Thyroid gland (tissue), 4 donors: ENCODE data around the gene ZNF224.

Source experiments
- CTCF ChIP-seq, 6 experiments: fragments of 200-600 bp in 3 of 6; fragments of 450-650 bp in 3 of 6; sonication (generic) in 3 of 6; IDR thresholded peaks; one replicate each; pipeline ENCODE4 v1.5.1; 2016 to 2019; ENCODE audit warnings: antibody characterized with exemption in 6 of 6, mild to moderate bottlenecking in 2 of 6, inconsistent platforms in 1 of 6, moderate library complexity in 1 of 6
- POLR2A ChIP-seq, 2 donors: fragments of 450-650 bp; IDR thresholded peaks; one replicate each; pipeline ENCODE4 v1.6.1; 2017; ENCODE audit warnings: antibody characterized with exemption in 2 of 2, mild to moderate bottlenecking in 2 of 2, moderate library complexity in 1 of 2

GRCh38 chr19:44055870-44056269 lies 38.3 kb upstream of the ZNF224 start:
- TF ChIP-seq CTCF (IDR thresholded peaks at IDR 0.05) (no peak), POLR2A (IDR thresholded peaks at IDR 0.05) (no peak)
